K562 (cell line): Measurements from ENCODE around the gene MYL10. TPM values are rescaled to one million over a fixed set of nuclear protein-coding genes. Genes with fewer than 3 reads are reported as not detected.

ENCODE experiments used
- ATAC-seq: fragments of 200-7000 bp; cut with Tn5 transposase; 3 replicates; pipeline ENCODE4 v1.9.1; 2020; ENCODE audit warnings: moderate library complexity
- BruUV-seq: library from RNA; stranded (reverse); fragments of 400-500 nt; replicated peaks from 2 replicates; lab custom pipeline; 2021; lab: Mats Ljungman, UMichigan
- CTCF ChIA-PET: fragments of 300-600 bp; formaldehyde crosslinking; extraction: SDS; loops from one replicate; lab custom pipeline; 2021; ENCODE audit warnings: low intra/inter-chr PET ratio; lab: Yijun Ruan, JAX
- POLR2A ChIA-PET: fragments of 300-600, 350-650 bp; sonication (Branson Sonifier 250); formaldehyde crosslinking; extraction: SDS; loops from one replicate; lab custom pipeline; 2021; ENCODE audit warnings: antibody characterized with exemption, inconsistent platforms; lab: Yijun Ruan, JAX
- DNase-seq, 4 experiments: peaks; one replicate each; pipeline versions ENCODE4 v3.0.0 to v3.0.0-alpha.2; 2011 to 2018; ENCODE audit warnings: low spot score in 3 of 4, mixed read lengths in 3 of 4; ENCODE audit errors: extremely low read depth in 1 of 4
- FAIRE-seq: peaks from 2 replicates; lab custom pipeline; 2011; peaks lifted over from hg19 to GRCh38; lab: Jason Lieb, UNC
- H2AFZ ChIP-seq: 2 replicates; pipeline ENCODE4 v1.6.0; 2011; ENCODE audit warnings: low read depth, low read length, control low read depth, inconsistent platforms
- H3K27ac ChIP-seq: fragments of 200-600 bp; 3 replicates; pipeline ENCODE4 v1.8.0; 2011; ENCODE audit warnings: low read depth, mild to moderate bottlenecking, control low read depth, inconsistent platforms, low read length, moderate library complexity, mixed read lengths; ENCODE audit errors: extremely low read depth
- H3K27me3 ChIP-seq, 2 experiments: fragments of 300-600 bp in 1 of 2; 2 replicates in 1 of 2; 3 replicates in 1 of 2; pipeline versions ENCODE4 v1.6.0 to v1.8.0; 2011; ENCODE audit warnings: inconsistent platforms in 2 of 2, low read length in 2 of 2, mild to moderate bottlenecking in 1 of 2, mixed read lengths in 1 of 2, moderate library complexity in 1 of 2; ENCODE audit not compliant: control insufficient read depth in 2 of 2, insufficient read depth in 2 of 2
- H3K36me3 ChIP-seq: fragments of 300-600 bp; 3 replicates; pipeline ENCODE4 v1.8.0; 2011; ENCODE audit warnings: mild to moderate bottlenecking, low read length, inconsistent platforms; ENCODE audit not compliant: control insufficient read depth, insufficient read depth
- H3K4me1 ChIP-seq, 2 experiments: fragments of 200-600 bp in 1 of 2; replicated peaks in 1 of 2; 2 replicates in 1 of 2; 3 replicates in 1 of 2; pipeline versions ENCODE4 v1.5.1 to v1.8.0; 2011; ENCODE audit warnings: inconsistent platforms in 2 of 2, low read length in 2 of 2, mild to moderate bottlenecking in 1 of 2, mixed read lengths in 1 of 2, moderate library complexity in 1 of 2; ENCODE audit not compliant: control insufficient read depth in 2 of 2, insufficient read depth in 2 of 2
- H3K4me2 ChIP-seq: 2 replicates; pipeline ENCODE4 v1.6.1; 2011; ENCODE audit warnings: low read length, control low read depth, inconsistent platforms, mixed read lengths; ENCODE audit not compliant: insufficient read depth
- H3K4me3 ChIP-seq: fragments of 200-600 bp; sonication (generic), shearing (Covaris generic); 2 replicates; pipeline ENCODE4 v1.5.1; 2016; ENCODE audit warnings: control low read depth, inconsistent platforms
- H3K79me2 ChIP-seq: fragments of 200-600 bp; 3 replicates; pipeline ENCODE4 v1.8.0; 2011; ENCODE audit warnings: low read length, inconsistent platforms; ENCODE audit not compliant: control insufficient read depth, insufficient read depth
- H3K9ac ChIP-seq, 2 experiments: 2 replicates each; pipeline versions ENCODE4 v1.6.0 to v1.6.1; 2011; ENCODE audit warnings: low read depth in 2 of 2, low read length in 2 of 2, control low read depth in 1 of 2, inconsistent platforms in 1 of 2, mild to moderate bottlenecking in 1 of 2, mixed read lengths in 1 of 2; ENCODE audit not compliant: insufficient read depth in 1 of 2
- H3K9me1 ChIP-seq: one replicate; pipeline ENCODE4 v1.6.0; 2011; ENCODE audit warnings: inconsistent platforms, mild to moderate bottlenecking, low read length, moderate library complexity; ENCODE audit not compliant: control insufficient read depth, insufficient read depth
- H3K9me3 ChIP-seq: replicated peaks from 2 replicates; pipeline ENCODE4 v1.5.1; 2011; ENCODE audit warnings: low read depth, low read length, inconsistent platforms; ENCODE audit not compliant: control insufficient read depth, insufficient read depth
- H4K20me1 ChIP-seq: replicated peaks from 2 replicates; pipeline ENCODE4 v1.6.1; 2011; ENCODE audit warnings: low read length, inconsistent platforms, mixed read lengths; ENCODE audit not compliant: control insufficient read depth, insufficient read depth
- COPS2 ChIP-seq: fragments of 450-650 bp; conservative IDR thresholded peaks from 2 replicates; pipeline ENCODE4 v1.6.1; 2016; ENCODE audit warnings: mild to moderate bottlenecking, moderate library complexity
- HMGN3 ChIP-seq: IDR thresholded peaks from 2 replicates; pipeline ENCODE4 v1.6.1; 2011; ENCODE audit warnings: borderline replicate concordance, low read depth, mild to moderate bottlenecking, mixed read lengths, low read length; ENCODE audit not compliant: insufficient read length; ENCODE audit errors: extremely low read depth
- KLF13 ChIP-seq: fragments of 450-650 bp; IDR thresholded peaks from 2 replicates; pipeline ENCODE4 v1.6.1; 2016; ENCODE audit warnings: missing genetic modification characterization, low read depth, mild to moderate bottlenecking, missing compliant biosample characterization, moderate library complexity, borderline replicate concordance
- MIER1 ChIP-seq: fragments of 450-650 bp; IDR thresholded peaks from 2 replicates; pipeline ENCODE4 v1.6.1; 2016; ENCODE audit warnings: antibody characterized with exemption, mild to moderate bottlenecking, low read depth
- WGBS: fragments of 100-300 bp; shearing (Covaris generic); methylation state at CpG from one replicate; pipeline ENCODE4 v1.1.6; 2016; ENCODE audit warnings: low coverage, mixed read lengths; ENCODE audit not compliant: insufficient coverage; ENCODE audit errors: missing lambda C conversion rate; 5-methylcytosine and 5-hydroxymethylcytosine counted together
- in situ Hi-C: fragments of 300-500 bp; cut with MboI; formaldehyde crosslinking; loops from 4 replicates; pipeline ENCODE4 v1.15.0; 2018; ENCODE audit warnings: inconsistent platforms, mixed read lengths
- intact Hi-C: fragments of 100-400 bp; cut with micrococcal nuclease; formaldehyde crosslinking; loops from 2 replicates; pipeline ENCODE4 v1.14.2; 2022
- polyA plus RNA-seq, 8 experiments: library from polyadenylated mRNA; depleted of rRNA in 4 of 8; stranded (reverse) in 5 of 8; unstranded in 3 of 8; fragments of >200 nt; fragmentation: Nextera tagmentation in 2 of 8; fragmentation: Illumina TruSeq in 1 of 8; extraction: Ambion mirVana in 2 of 8; extraction: Trizol in 1 of 8; gene quantifications; 2 replicates each; pipeline versions ENCODE4 v1.2.1 to v1.2.3, GENCODE V29; 2011 to 2014; ENCODE audit warnings: inconsistent platforms in 1 of 8, missing spikeins in 1 of 8
- total RNA-seq, 7 experiments: library from RNA; depleted of rRNA in 6 of 7; stranded (reverse); fragments of >200 nt in 6 of 7; fragmentation: Illumina TruSeq in 2 of 7; extraction: Trizol in 2 of 7; gene quantifications; 2 replicates each; pipeline versions ENCODE4 v1.2.1 to v1.2.3, GENCODE V29; 2011 to 2021; ENCODE audit warnings: low replicate concordance in 1 of 7

MYL10 gene
- total and polyA plus RNA-seq, 9 of the 15 experiments (the other 6 are each of a cell fraction or from before 2014, with no cell fraction given) = not detected

DNA sequence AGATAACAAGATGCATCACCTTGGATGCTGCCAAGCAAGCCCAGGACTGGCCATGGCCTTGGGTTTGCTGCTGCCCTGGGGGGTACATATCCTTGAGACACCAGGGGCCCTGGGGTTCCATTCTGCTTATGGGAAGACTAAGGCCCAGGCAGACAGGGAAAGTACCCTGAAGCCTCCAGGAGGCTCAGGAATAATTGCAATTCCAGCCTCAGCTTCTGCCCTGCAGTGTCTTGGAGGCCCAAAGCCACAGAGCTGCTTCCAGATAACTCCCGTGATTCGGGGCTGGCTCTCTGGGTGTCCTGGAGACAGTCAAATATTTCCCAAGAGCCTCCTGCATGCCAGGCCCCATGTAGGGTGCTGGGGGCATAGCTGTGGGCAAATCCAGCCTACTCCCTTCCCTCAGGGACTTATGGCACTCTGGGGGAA is 22.6 kb downstream of the MYL10 start:
- no TSS peak for BruUV-seq
- 4% methylated on average over 2 of the region's 2 CpGs for WGBS
- TF ChIP-seq KLF13 (tag) (no peak), HMGN3 (no peak), MIER1 (no peak), COPS2 (no peak)
- Histone ChIP-seq H3K36me3 (no peaks in the 10 kb centered on the region), H3K9me3 (no peaks in the 10 kb centered on the region), H3K4me2 (no peak overlapping the region), H2AFZ (no peak overlapping the region), H3K4me1 (peaks cover 0 to 14% of the 10 kb centered on the region in 2 experiments; a peak in 2 of 5 replicates), H3K79me2 (no peaks in the 10 kb centered on the region), H4K20me1 (0 out of 2 replicates have a peak, but pooled peaks cover 11% of the 10 kb centered on the region), H3K9ac (no peak overlapping the region), H3K4me3 (no peak overlapping the region), H3K27me3 (peaks cover 8 to 42% of the 10 kb centered on the region in 2 experiments; a peak in 4 of 5 replicates), H3K9me1 (no peaks in the 10 kb centered on the region), H3K27ac (no peak overlapping the region)
- intact Hi-C loops = no loop called here
- FAIRE-seq (no peak), DNase-seq (no peak), ATAC-seq (no peak)
- ChIA-PET CTCF (no interaction called here), POLR2A (interaction anchor here (0.6 to 1.8 kb wide), 2 partner anchors 15 to 43 kb away, joined by 3 to 4 read pairs; no protein-coding TSS in a partner anchor)
- in situ Hi-C loops = no loop called here
